NCI-H1417 treated with DMSO at 0.1 percent for 48 hours (cell line): Measurements from ENCODE around the gene LST1.

Experiments
- DNase-seq: peaks from one replicate; lab custom pipeline; 2025; lab: John Stamatoyannopoulos, UW

LST1 gene

GRCh38 chr6:31620586-31621319 lies 34.7 kb downstream of the LST1 start, which contains the start of gene PRRC2A:
Gene PRRC2A, plus strand, starts transcription at chr6:31620715. Its CDS starts 2,075 bp downstream, at chr6:31622790.
- no peak for DNase-seq

GRCh38 chr6:31621320-31621939 lies 35.4 kb downstream of the LST1 start:
- no peak for DNase-seq

GRCh38 chr6:31621991-31622390 lies 35.9 kb downstream of the LST1 start:
- no peak for DNase-seq

GRCh38 chr6:31622684-31623091 lies 36.6 kb downstream of the LST1 start:
- no peak for DNase-seq

GRCh38 chr6:31624070-31624469 lies 38.0 kb downstream of the LST1 start:
- DNase-seq, result no peak

- no peak for DNase-seq
Observed at GRCh38 chr6:31626952-31627351, 40.9 kb downstream of the LST1 start.

- DNase-seq, result no peak
Observed at GRCh38 chr6:31627690-31628287, 41.7 kb downstream of the LST1 start.

- DNase-seq, result no peak
Observed at GRCh38 chr6:31629014-31629413, 42.9 kb downstream of the LST1 start.

- DNase-seq, result no peak
Observed at GRCh38 chr6:31630177-31630934, 44.3 kb downstream of the LST1 start.

- no peak for DNase-seq
Observed at GRCh38 chr6:31631209-31631608, 45.1 kb downstream of the LST1 start.

- DNase-seq, result no peak
Observed at GRCh38 chr6:31631681-31632278, 45.7 kb downstream of the LST1 start.

GRCh38 chr6:31632279-31632946 lies 46.3 kb downstream of the LST1 start:
- DNase-seq, result no peak

GRCh38 chr6:31633447-31633846 lies 47.4 kb downstream of the LST1 start:
- no peak for DNase-seq

- DNase-seq, result no peak
Observed at GRCh38 chr6:31634131-31634530, 48.1 kb downstream of the LST1 start.

- no peak for DNase-seq
Observed at GRCh38 chr6:31634969-31635575, 49.0 kb downstream of the LST1 start.

- no peak for DNase-seq
Observed at GRCh38 chr6:31636698-31637596, 50.9 kb downstream of the LST1 start.
